HL-60 (cell line): ENCODE results near the gene CERT1.

ENCODE experiments used
- DNase-seq, 2 experiments: peaks; one replicate each; pipeline ENCODE4 v3.0.0-alpha.2; 2010 to 2020; ENCODE audit warnings: low read depth in 1 of 2, low spot score in 1 of 2
- H3K27ac ChIP-seq: fragments of 250-450 bp; sonication (Bioruptor Pico); replicated peaks from 2 replicates; pipeline ENCODE4 v1.5.1; 2020; ENCODE audit warnings: mild to moderate bottlenecking, moderate library complexity
- H3K27me3 ChIP-seq: fragments of 250-450 bp; sonication (Bioruptor Pico); 2 replicates; pipeline ENCODE4 v1.5.1; 2021; ENCODE audit warnings: mild to moderate bottlenecking, moderate library complexity; ENCODE audit not compliant: insufficient read depth, poor library complexity, severe bottlenecking
- H3K4me3 ChIP-seq: replicated peaks from 2 replicates; pipeline ENCODE4 v1.5.1; 2011; ENCODE audit warnings: mild to moderate bottlenecking, control low read depth, low read length; ENCODE audit not compliant: insufficient read depth
- CTCF ChIP-seq: IDR thresholded peaks from one replicate; pipeline ENCODE4 v1.5.1; 2011; ENCODE audit warnings: low read length, control low read depth, inconsistent platforms; ENCODE audit not compliant: insufficient read depth
- GABPA ChIP-seq: IDR thresholded peaks from 2 replicates; pipeline ENCODE4 v1.6.1; 2012; ENCODE audit warnings: low read depth
- POLR2AphosphoS5 ChIP-seq: IDR thresholded peaks from 2 replicates; pipeline ENCODE4 v1.6.1; 2012; ENCODE audit warnings: low read depth
- REST ChIP-seq: IDR thresholded peaks from 2 replicates; pipeline ENCODE4 v1.6.1; 2012; ENCODE audit warnings: low read depth; ENCODE audit not compliant: insufficient replicate concordance
- SPI1 ChIP-seq: IDR thresholded peaks from 2 replicates; pipeline ENCODE4 v1.6.1; 2012; ENCODE audit warnings: low read depth, mild to moderate bottlenecking, borderline replicate concordance

Gene CERT1

GRCh38 chr5:75446068-75446467 lies 65.4 kb downstream of the CERT1 start:
- TF ChIP-seq POLR2AphosphoS5 (no peak), GABPA (no peak), SPI1 (no peak), CTCF (no peak), REST (no peak)
- no peak for DNase-seq
- H3K27me3 ChIP-seq: no peaks in the 10 kb centered on the region
- no peak overlapping the region for H3K4me3 ChIP-seq
- H3K27ac ChIP-seq: no peak overlapping the region

GRCh38 chr5:75441560-75441959 lies 69.9 kb downstream of the CERT1 start:
- Histone ChIP-seq H3K27me3 (no peaks in the 10 kb centered on the region), H3K27ac (no peak overlapping the region), H3K4me3 (no peak overlapping the region)
- no peak for DNase-seq
- TF ChIP-seq REST (no peak), CTCF (no peak), SPI1 (no peak), POLR2AphosphoS5 (no peak), GABPA (no peak)

GRCh38 chr5:75439276-75439675 lies 72.2 kb downstream of the CERT1 start:
- Histone ChIP-seq H3K4me3 (no peak overlapping the region), H3K27me3 (no peaks in the 10 kb centered on the region), H3K27ac (peak overlapping the region; percentile 31; the same call in 1 of the 2 replicates)
- TF ChIP-seq CTCF (no peak), GABPA (no peak), SPI1 (no peak; the same call in 1 of the 2 replicates), POLR2AphosphoS5 (no peak), REST (no peak)
- no peak for DNase-seq
